Stimulated activated naive CD8-positive, alpha-beta T cell treated with anti-CD3 and anti-CD28 coated beads, Interleukin-15, Interleukin-2, amounts not matched to agents 100 U/mL and 50 U/mL, for 24 hours (primary cell): ENCODE measurements around the gene FOXA1.

Experiments used
- ATAC-seq: fragments of 150-1000 bp; cut with Tn5 transposase; one replicate; pipeline ENCODE4 v1.10.0; 2021
- DNase-seq: peaks from one replicate; pipeline ENCODE4 v3.0.0; 2021

Gene FOXA1

DNA sequence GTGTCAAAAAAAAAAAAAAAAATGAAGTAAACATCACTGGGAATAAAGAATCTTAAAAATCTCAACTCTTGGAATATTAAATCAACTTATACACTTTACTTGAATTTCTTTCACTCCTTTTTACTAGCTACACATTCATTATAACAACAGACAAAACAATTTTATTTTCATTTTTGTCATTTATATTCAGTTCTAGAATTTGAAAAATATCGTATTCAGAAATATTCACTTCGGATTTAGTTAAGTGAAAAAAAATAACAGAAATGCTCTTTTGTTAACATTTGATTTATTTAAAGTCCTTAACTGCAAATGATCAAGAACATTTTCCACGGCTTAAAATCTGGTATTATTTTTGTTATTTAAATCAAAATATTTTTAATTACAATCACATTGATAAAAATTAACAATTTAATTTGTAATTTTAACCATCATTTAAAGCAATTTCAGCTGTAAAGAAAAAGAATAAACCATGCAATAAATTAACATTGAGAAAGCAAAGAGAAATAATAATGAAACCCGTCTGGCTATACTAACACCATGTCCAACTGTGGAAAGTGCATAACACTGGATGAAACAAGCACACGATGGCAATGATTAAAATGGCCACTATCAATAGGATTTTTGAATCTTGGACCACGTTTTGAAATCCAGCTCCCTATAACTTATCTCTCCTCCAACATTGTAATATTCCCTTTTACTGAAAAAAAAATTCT lies 5.2 kb downstream of the FOXA1 start:
- ATAC-seq (no peak), DNase-seq (no peak)

DNA sequence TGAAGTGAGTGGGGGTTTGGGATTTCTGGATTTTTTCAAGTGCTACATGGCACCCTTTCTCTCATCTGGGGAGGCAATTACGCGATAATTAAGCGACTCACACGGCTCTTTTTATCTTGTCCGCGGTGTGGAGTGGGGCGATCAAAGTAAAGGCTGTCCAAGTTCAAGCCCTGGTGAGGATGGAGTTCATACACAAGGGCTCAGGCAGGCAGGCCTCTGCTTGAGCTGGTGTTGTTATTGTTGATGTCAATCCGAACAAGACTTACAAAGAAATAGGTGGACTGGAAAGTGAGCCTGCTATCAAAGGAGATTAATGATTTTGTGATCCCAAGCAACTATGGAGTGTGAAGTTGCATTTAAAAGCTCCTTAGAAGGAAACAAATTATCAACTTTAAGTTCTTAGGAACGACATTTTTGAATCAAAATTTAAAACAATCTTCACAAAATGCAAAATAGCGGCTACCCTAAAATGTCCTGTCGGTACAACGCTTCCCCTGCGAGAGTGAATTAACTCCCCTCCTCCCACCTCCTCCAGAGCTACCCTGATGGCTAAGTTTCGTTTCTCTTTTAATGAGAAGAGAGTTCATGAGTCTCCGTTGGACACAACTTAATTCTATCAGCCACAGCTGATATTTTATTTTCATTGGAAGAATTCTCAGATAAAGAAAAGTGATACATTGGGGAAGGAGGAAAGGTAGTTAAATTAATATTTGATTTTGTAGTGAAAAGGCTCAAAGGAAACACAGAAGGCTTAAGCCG lies 5.9 kb downstream of the FOXA1 start:
- no peak for DNase-seq
- no peak for ATAC-seq

- ATAC-seq: no peak
- no peak for DNase-seq
Observed at GRCh38 chr14:37588667-37588955, 6.4 kb downstream of the FOXA1 start.

- no peak for ATAC-seq
- DNase-seq: no peak
Observed at GRCh38 chr14:37587881-37588666, 7.0 kb downstream of the FOXA1 start.

DNA sequence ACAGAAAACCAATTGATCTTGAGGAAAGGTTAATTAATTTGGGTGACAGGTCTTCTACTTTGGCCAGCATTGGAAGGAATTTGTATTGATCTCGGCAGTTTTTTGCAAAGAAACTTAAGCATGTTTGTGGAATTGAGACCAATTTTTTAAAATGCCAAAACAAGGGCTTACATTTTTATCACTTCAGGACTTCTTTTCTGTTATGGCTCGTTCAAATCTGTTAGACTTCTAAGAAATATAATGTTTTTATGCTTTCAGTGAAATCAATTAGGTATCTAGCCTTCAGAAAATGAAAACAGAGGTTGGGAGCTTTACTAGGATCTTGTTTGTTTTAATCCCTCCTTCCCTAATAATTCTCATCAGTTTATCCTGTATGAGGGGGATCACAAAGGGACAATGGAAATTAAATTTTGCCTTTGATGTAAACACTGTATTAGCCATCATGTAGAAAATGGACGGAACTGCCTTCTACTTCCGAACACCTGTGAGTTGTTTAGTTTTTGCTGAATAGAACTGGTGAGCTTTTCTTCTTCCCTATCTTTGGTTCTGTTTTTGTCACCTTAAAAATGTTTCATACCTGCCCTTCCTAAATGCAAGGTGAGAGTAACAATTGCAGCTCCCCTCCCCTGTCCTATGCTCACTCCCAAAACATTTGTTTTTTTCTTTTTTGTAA lies 7.8 kb downstream of the FOXA1 start:
- DNase-seq: no peak
- no peak for ATAC-seq

- DNase-seq (no peak), ATAC-seq (no peak)
Observed at GRCh38 chr14:37586797-37587130, 8.3 kb downstream of the FOXA1 start.

- ATAC-seq (no peak), DNase-seq (no peak)
Observed at GRCh38 chr14:37585971-37586796, 8.9 kb downstream of the FOXA1 start.

DNA sequence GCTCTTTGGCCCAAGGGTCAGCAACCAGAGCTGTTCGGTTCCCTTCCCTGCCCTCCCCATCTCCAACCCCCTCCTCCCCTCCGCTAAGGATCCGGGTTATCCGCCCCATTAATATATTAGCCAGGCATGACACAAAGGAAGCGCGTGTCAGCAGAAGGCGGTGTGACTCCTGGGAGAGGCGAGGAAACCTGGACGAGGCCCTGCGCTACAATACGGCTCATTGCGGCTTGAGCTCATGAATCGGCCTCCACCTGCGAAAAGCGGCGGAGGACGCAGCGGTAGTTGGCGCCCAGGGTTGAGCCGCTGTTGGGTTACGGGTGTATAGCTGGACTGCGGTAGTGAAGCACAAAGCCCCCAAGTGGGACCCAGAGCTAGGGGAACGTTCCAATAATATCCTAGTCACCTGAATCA lies 9.9 kb downstream of the FOXA1 start:
- ATAC-seq (no peak), DNase-seq (no peak)

DNA sequence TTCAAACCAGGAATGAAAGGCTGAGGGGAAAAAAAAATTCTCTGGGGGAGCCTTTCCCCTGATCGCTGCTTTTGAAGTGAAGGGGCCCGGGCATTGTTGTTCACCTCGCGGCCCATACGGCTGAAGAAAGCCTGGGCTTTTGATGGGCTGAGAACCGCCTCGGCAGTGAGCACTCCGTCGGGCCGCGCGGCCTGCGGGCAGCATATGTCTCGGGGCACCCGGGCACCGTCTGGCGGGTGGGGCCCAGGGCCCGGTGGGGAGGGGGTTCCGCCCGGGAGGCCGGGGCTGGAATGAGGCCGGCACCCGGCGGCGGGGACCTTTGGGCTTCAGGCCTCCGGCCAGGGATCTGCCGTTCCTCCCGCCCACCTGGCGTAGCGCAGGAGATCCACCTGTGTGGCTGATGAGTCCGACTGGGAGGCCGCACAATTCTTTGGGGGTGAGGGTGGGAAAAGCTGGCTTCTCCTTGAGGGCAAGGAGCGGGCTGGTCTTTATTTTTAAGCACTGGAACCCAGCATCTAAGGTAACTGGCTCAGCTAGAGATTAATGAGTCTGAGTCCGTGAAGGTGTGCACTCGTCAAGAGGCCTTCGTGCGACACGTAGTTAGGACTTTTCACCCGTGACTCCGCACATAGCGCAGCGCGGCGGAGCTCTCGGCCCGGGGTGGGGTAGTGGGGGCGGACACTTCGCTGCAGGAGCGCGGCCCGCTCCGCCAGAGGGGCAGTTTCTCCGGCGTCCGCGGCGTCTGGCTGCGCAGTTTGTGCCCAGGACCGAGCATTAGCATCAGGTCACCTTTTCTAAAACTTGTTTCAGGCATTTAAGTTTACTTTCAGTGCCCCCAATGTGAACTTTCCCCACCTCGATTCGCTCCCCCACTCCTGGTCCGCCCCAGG lies 10.6 kb downstream of the FOXA1 start:
- no peak for ATAC-seq
- no peak for DNase-seq

DNA sequence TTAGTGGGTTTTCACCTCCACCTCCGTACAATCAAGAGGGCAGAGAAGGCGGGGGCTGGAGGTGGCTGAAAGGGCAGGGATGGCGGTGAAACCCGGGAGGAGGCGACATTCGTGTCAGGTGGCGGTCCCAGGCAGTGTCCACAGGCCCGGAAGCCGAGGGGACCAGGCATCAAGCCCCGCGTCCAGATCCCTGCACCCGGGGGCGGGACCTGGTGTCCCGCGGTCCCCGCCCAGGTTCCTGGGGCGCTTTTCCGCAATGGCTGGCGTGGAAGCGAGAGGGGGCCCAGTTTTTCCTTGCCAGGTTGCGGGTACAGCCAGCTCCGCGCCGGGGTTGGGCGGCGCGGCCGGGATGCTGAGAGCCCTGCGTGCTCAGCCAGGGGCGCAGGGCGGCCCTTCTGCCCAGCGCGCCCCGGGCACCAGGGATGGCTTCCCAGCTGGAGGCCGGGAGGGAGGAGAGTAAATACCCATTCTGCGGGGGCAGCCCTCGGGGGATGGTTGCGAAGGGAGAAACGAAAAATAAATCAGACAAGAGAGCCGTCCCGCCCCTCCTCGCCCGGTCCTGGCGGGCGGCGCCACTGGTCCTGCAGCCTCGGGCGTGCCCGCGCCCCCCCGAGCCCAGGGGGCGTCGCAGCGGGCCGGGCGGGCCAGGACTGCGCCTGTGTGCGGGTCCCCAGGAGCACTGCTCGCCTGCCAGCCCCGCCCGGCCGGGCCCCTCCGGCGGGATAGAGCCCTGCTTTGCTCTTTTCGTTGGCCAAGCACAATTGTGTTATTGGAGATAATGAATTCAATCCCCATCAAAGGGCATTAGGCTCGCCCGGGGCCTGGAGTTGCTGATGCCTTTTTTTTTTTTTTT lies 11.5 kb downstream of the FOXA1 start:
- ATAC-seq: no peak
- DNase-seq: no peak

- DNase-seq (no peak), ATAC-seq (no peak)
Observed at GRCh38 chr14:37580146-37580545, 14.9 kb downstream of the FOXA1 start.

DNA sequence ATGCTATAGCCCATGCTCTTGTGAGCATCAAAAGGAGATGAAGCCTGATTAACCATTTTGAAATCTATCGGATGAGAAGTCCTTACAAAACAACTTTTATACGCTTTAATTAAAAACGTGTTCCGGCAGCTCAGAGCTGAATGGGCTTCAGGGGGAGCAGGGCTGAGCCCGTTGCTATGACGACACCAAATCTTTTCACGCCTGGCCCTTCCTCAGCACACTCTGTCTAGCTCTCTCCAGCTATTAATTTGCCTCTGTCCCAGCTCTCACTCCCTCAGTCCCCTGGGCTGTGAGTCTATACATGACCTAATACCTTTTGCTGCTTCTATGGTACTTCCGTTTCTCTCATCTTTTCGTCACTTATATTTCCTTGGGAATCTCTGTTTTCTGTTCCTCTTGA lies 15.8 kb downstream of the FOXA1 start:
- DNase-seq (no peak), ATAC-seq (no peak)

DNA sequence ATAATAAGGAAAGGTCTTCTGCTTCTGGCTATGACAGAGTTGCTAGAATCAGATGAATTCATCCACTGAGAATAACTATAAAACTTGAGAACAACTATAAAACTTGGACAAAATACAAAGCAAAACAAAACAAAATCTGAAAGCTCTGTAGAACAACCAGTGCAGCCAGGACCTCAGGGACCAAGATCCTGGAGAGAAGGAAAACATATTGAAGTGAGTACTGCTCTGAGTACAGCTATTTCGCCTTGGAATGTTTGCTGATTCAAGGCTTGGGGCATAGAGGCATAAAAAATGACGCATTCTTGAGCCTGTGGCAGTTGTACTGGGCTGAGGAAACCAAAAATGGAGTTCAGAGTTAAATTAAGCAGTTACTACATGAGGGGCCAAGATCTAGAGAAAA lies 21.7 kb downstream of the FOXA1 start:
- ATAC-seq: no peak

DNA sequence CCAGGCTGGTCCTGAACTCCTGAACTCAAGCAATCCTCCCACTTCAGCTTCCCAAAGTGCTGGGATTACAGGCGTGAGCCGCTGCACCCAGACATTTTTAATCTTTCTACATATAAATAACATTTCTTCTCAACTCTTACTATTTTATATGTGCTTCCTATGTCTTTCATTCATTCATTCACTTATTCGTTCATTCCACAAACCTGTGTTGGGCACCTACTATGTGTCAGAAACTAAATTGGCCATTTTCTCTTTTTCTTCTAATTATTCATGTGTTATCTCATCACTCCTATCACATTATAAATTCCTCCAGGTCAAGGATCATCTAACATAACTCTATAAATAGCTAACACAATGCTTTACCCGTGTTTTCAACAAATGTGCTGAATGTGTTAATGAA lies 23.7 kb downstream of the FOXA1 start:
- ATAC-seq (no peak), DNase-seq (no peak)

More for the DNA sequence above, 21.7 kb downstream of the FOXA1 start:
- no peak for DNase-seq

GRCh38 chr14:37569729-37570128 lies 25.3 kb downstream of the FOXA1 start:
- DNase-seq (no peak), ATAC-seq (no peak)

GRCh38 chr14:37566811-37567371 lies 28.2 kb downstream of the FOXA1 start:
- ATAC-seq (no peak), DNase-seq (no peak)

DNA sequence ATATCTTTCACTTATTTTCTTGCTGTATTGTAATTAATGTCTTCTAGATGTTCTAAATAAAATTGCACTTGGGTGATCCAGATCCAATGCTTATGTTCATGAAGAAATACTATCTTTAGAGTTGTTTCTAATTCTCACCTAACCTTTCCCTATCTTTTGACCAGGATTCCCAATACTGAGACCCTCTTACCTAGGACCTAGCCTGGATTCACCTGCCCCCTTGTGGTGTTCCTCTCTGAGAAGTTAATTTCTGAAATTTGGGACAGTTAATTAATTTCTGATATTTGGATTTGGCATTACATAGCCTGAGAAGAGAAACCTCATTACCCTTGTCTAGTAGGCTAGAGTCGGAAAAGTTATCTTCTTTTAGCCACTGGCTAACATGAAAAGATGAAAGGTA lies 29.5 kb downstream of the FOXA1 start:
- DNase-seq (no peak), ATAC-seq (no peak)

DNA sequence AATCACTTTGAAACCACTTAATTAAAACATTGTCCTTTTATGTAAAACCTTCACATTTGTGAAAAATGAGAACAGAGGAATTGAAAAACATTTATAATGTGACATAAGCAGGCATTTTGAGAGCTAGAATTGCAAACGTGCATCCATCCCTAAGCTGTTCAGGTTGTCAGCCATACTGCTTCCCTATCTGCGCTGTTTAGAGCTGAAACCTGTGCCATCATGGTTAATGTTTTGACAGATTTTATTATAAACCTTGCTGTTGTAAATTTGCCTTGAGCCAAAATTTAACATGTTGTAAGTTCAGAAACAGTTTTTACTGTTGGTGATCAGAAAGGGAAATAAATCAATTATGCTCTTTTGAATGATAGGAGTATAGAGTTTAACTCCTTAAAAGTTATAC lies 31.9 kb downstream of the FOXA1 start:
- ATAC-seq (no peak), DNase-seq (no peak)

DNA sequence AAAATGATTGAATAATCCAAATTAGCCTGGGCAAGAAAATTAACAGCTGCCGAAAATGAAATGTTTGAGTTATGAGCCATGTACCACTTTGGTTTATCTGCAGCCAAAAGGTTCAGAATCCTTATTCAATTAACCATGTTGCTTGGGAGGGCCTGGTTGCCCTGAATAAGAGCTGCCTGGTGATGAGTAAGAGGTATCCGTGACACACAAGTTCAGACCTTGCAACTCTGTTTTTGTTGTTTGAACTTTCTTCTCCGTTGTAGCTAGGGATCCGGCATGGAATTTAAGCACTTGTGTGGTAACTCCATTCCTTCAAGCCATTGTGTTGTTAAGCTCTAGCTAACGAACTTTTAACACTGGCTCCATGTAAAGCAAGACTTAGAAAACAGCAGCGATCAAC lies 35.7 kb downstream of the FOXA1 start:
- ATAC-seq (no peak), DNase-seq (no peak)

DNA sequence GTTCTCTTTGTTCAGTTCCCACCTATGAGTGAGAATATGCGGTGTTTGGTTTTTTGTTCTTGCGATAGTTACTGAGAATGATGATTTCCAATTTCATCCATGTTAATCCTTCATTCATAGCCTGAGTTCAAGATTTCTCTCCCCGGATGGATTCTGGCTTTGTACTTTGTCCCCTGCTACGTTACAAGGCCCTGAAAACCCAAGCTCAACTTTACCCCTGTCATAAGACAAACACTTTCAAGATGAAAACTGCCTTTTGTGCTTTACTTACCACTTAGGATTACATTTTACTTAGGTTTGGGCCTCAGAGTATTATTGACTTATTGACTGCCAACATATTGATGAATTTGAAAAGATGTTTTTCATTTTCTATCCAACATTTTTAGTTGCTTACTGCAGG lies 36.3 kb downstream of the FOXA1 start:
- DNase-seq: no peak
- ATAC-seq: no peak
